ENCODE measurements around the gene KANSL1. TPM values are rescaled to one million over a fixed set of nuclear protein-coding genes. Genes with fewer than 3 reads are reported as not detected.

KANSL1 gene
- total and polyA plus RNA-seq, 9 of the 15 experiments (the other 6 are each of a cell fraction or from before 2014, with no cell fraction given) = 3.6 to 55.4 (median 31.8) TPM

- ATAC-seq = no peak
- intact Hi-C loops (cut with micrococcal nuclease) = no loop called here
- Histone ChIP-seq H3K9ac (ENCODE audit: insufficient read depth in 1 of 2, low read depth in 2 of 2, low read length in 2 of 2) (no peak overlapping the region), H2AFZ (ENCODE audit: low read depth, low read length) (no peak overlapping the region), H4K20me1 (replicated peaks; ENCODE audit: control insufficient read depth, insufficient read depth, low read length) (peaks cover 46% of the 10 kb centered on the region), H3K79me2 (ENCODE audit: control insufficient read depth, insufficient read depth, low read length) (peaks cover 98% of the 10 kb centered on the region), H3K27ac (ENCODE audit: extremely low read depth, low read depth, low read length) (no peak overlapping the region), H3K27me3 (ENCODE audit: control insufficient read depth in 2 of 2, insufficient read depth in 2 of 2, low read length in 2 of 2) (no peaks in the 10 kb centered on the region), H3K9me1 (ENCODE audit: control insufficient read depth, insufficient read depth, low read length) (peaks cover 3% of the 10 kb centered on the region), H3K9me3 (replicated peaks; ENCODE audit: control insufficient read depth, insufficient read depth, low read depth, low read length) (no peaks in the 10 kb centered on the region), H3K4me1 (replicated peaks in 1 of 2; ENCODE audit: control insufficient read depth in 2 of 2, insufficient read depth in 2 of 2, low read length in 2 of 2) (peaks cover 2 to 24% of the 10 kb centered on the region in 2 experiments; a peak in 4 of 5 replicates), H3K4me3 (no peak overlapping the region), H3K4me2 (ENCODE audit: insufficient read depth, low read length) (no peak overlapping the region), H3K36me3 (ENCODE audit: control insufficient read depth, insufficient read depth, low read length) (peaks cover 9% of the 10 kb centered on the region; the same call in 2 of the 3 replicates)
- FAIRE-seq = no peak
- 72% methylated on average over 1 of the region's 1 CpG for WGBS (ENCODE audit: insufficient coverage, low coverage, missing lambda C conversion rate)
- in situ Hi-C loops (cut with MboI) = loop anchor here (10.0 kb wide), 1 partner anchor 546 kb away; no protein-coding TSS in a partner anchor
- no peak for DNase-seq (ENCODE audit: extremely low read depth in 1 of 4, low spot score in 3 of 4)
- ChIA-PET CTCF (ENCODE audit: low intra/inter-chr PET ratio) (no interaction called here), POLR2A (interaction anchor here (0.6 to 5.7 kb wide), 4 partner anchors 10 to 24 kb away, joined by 3 to 29 read pairs (median 6); no protein-coding TSS in a partner anchor)
- BruUV-seq (replicated peaks) = no TSS peak
- TF ChIP-seq, protein P1, sequence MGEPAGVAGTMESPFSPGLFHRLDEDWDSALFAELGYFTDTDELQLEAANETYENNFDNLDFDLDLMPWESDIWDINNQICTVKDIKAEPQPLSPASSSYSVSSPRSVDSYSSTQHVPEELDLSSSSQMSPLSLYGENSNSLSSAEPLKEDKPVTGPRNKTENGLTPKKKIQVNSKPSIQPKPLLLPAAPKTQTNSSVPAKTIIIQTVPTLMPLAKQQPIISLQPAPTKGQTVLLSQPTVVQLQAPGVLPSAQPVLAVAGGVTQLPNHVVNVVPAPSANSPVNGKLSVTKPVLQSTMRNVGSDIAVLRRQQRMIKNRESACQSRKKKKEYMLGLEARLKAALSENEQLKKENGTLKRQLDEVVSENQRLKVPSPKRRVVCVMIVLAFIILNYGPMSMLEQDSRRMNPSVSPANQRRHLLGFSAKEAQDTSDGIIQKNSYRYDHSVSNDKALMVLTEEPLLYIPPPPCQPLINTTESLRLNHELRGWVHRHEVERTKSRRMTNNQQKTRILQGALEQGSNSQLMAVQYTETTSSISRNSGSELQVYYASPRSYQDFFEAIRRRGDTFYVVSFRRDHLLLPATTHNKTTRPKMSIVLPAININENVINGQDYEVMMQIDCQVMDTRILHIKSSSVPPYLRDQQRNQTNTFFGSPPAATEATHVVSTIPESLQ (CRISPR knock-in tag; IDR thresholded peaks at IDR 0.05) = no peak
- peak; percentile 55; the same call in 1 of the 2 replicates for TF ChIP-seq MEF2A (IDR thresholded peaks at IDR 0.05; ENCODE audit: control insufficient read depth, low read depth, low read length)
- TF ChIP-seq SPI1 (IDR thresholded peaks at IDR 0.05; ENCODE audit: borderline replicate concordance, low read depth, low read length) = peak; percentile 66; the same call in 1 of the 2 replicates
- TF ChIP-seq E2F3 (CRISPR knock-in tag; IDR thresholded peaks at IDR 0.05) = no peak
- TF ChIP-seq KDM4B (IDR thresholded peaks at IDR 0.05; ENCODE audit: borderline replicate concordance in 2 of 2, low read depth in 1 of 2) = no peak
- peak; percentile 72; the same call in 1 of the 2 replicates for TF ChIP-seq ZKSCAN1 (IDR thresholded peaks at IDR 0.05; ENCODE audit: low read depth, low read length)
Measured at GRCh38 chr17:46121165-46121764, 72.0 kb downstream of the KANSL1 start.

Measured in K562 (cell line).